ENCODE results near the gene EAPP.
"Not testable (repeated sequence)": the region's sequence is repeated elsewhere in the genome, so short reads cannot be mapped to it uniquely, and the experiment has no call there.

The EAPP gene

GRCh38 chr14:34539407-34540180 is at the start of gene EAPP:
TSS of gene EAPP (minus strand) at chr14:34539701. CDS start at chr14:34539628, 73 bp downstream.
- peak; percentile 86 to 89 for DNase-seq (ENCODE audit: low read depth in 2 of 2)

GRCh38 chr14:34583525-34583924 is 44.0 kb upstream of the EAPP start:
- no peak for DNase-seq (ENCODE audit: low read depth in 2 of 2)

- no peak for DNase-seq (ENCODE audit: low read depth in 2 of 2)
These were observed 42.7 kb upstream of the EAPP start for GRCh38 chr14:34582117-34582680.

GRCh38 chr14:34580381-34580780 is 40.9 kb upstream of the EAPP start:
- DNase-seq (ENCODE audit: low read depth in 2 of 2), result no peak

- DNase-seq (ENCODE audit: low read depth in 2 of 2), result no peak
These were observed 32.3 kb upstream of the EAPP start for GRCh38 chr14:34571771-34572170.

GRCh38 chr14:34569750-34570149 is 30.2 kb upstream of the EAPP start:
- DNase-seq (ENCODE audit: low read depth in 2 of 2), result no peak

GRCh38 chr14:34568803-34569202 is 29.3 kb upstream of the EAPP start:
- DNase-seq (ENCODE audit: low read depth in 2 of 2), result no peak

GRCh38 chr14:34562776-34563150 is 23.3 kb upstream of the EAPP start:
- DNase-seq (ENCODE audit: low read depth in 2 of 2), result no peak

- not testable (repeated sequence) for DNase-seq (ENCODE audit: low read depth in 2 of 2)
These were observed 22.7 kb upstream of the EAPP start for GRCh38 chr14:34562037-34562775.

GRCh38 chr14:34556498-34556829 is 17.0 kb upstream of the EAPP start:
- not testable (repeated sequence) for DNase-seq (ENCODE audit: low read depth in 2 of 2)

GRCh38 chr14:34555583-34556497 is 16.3 kb upstream of the EAPP start:
- DNase-seq (ENCODE audit: low read depth in 2 of 2), result not testable (repeated sequence)

GRCh38 chr14:34554540-34555250 is 15.2 kb upstream of the EAPP start:
- DNase-seq (ENCODE audit: low read depth in 2 of 2), result no peak

- not testable (repeated sequence) for DNase-seq (ENCODE audit: low read depth in 2 of 2)
These were observed 9.9 kb upstream of the EAPP start for GRCh38 chr14:34549276-34549966.

- no peak for DNase-seq (ENCODE audit: low read depth in 2 of 2)
These were observed 9.0 kb upstream of the EAPP start for GRCh38 chr14:34548472-34548981.

GRCh38 chr14:34547136-34547520 is 7.6 kb upstream of the EAPP start:
- not testable (repeated sequence) for DNase-seq (ENCODE audit: low read depth in 2 of 2)

- not testable (repeated sequence) for DNase-seq (ENCODE audit: low read depth in 2 of 2)
These were observed 7.0 kb upstream of the EAPP start for GRCh38 chr14:34546272-34547135.

- not testable (repeated sequence) for DNase-seq (ENCODE audit: low read depth in 2 of 2)
These were observed 919 bp upstream of the EAPP start for GRCh38 chr14:34540181-34541059.

GRCh38 chr14:34538871-34539406 is 562 bp downstream of the EAPP start:
- no peak for DNase-seq (ENCODE audit: low read depth in 2 of 2)
